HG03469 (cell line): ENCODE data around the gene EFR3B.
"Not testable (repeated sequence)": the region's sequence is repeated elsewhere in the genome, so short reads cannot be mapped to it uniquely, and the experiment has no call there.

Source experiments
- ATAC-seq: cut with Tn5 transposase; IDR thresholded peaks from one replicate; pipeline ENCODE4 v1.9.1; 2021; ENCODE audit warnings: mild to moderate bottlenecking, moderate library complexity, moderate number of reproducible peaks; ENCODE audit not compliant: unreplicated experiment

EFR3B gene, protein sequence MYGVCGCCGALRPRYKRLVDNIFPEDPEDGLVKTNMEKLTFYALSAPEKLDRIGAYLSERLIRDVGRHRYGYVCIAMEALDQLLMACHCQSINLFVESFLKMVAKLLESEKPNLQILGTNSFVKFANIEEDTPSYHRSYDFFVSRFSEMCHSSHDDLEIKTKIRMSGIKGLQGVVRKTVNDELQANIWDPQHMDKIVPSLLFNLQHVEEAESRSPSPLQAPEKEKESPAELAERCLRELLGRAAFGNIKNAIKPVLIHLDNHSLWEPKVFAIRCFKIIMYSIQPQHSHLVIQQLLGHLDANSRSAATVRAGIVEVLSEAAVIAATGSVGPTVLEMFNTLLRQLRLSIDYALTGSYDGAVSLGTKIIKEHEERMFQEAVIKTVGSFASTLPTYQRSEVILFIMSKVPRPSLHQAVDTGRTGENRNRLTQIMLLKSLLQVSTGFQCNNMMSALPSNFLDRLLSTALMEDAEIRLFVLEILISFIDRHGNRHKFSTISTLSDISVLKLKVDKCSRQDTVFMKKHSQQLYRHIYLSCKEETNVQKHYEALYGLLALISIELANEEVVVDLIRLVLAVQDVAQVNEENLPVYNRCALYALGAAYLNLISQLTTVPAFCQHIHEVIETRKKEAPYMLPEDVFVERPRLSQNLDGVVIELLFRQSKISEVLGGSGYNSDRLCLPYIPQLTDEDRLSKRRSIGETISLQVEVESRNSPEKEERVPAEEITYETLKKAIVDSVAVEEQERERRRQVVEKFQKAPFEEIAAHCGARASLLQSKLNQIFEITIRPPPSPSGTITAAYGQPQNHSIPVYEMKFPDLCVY

DNA sequence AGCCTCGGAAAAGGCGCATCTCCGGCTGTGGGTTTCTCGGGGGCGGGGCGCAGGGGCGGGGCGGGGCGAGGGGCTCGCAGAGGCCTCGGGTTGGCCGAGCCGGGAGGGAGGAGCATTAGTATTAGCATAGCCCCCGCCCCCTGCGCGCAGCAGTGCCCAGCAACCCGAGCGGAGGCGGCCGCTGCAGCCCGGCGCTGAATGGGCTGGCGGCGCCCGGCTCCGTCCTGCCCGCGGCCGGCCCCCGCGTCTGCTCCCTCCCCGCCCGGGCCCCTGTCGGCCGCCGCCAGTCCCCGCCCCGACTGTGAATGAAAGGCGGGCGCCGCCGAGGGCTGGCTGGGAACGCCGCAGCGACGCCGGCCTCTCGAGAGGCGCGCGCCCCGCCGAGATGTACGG, at the start of gene EFR3B:
TSS of gene EFR3B (plus strand) at position 149 of the 393 bp plus-strand sequence. CDS start at position 386, 237 bp downstream.
- peak; percentile 76 for ATAC-seq

DNA sequence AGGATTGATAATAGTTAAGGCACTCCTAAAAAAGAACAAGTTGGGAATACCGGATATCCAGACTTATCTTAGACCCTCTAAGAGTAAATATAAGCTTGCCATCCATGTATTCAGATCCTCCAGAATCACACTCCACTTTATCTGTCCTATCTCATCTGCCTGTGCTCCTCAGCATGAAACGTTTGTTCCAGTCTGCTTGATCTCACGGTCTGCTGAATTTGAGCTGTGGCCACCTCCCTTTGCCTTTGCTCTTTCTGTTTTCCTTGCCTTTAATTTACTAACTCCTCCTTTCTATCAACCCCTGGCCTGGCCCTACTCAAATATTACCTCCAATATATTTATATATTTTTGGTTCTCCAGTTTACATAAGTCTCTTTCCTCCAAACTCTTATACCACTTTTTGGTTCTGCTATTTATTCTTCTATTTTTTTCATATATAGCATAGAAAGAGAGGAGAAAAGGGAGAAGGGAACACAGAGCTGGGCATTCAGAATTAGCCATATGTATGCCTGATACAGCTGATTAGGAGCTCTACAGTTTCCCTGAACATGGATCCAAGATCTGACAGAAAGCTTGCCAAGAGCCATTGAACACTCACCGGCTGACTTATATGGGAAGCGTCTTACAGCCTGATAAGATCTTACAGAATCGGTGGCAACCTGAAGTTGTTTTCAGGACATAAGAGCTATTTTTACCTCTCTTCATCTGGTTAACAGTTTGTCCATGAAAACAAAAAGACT, 48.3 kb upstream of the EFR3B start:
- ATAC-seq: no peak

DNA sequence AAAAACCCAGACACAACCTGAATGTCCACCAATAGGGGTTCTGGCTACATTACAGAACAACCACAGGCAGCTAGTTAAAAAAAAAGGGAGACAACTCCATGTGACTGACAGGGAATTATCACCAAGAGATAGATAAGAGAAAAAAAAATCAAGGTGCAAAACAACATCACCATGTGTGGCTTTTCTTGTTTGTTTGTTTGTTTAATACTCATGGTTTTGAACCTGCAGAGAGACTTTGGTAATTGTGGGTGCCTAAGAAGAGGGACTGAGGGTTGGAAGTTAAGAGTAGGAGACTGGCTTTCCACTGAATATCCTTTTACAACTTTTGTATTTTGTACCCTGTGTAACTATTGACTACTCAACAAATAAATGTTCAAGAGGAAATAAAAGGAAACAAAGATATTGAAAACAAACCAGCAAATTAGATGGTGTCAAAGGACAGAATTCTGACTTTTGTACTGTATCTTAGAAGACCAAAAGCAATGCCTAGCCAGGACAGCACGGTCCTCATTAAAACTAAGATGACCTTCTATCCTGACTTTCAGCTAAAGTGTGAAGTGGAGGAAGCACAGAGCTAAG, 47.6 kb upstream of the EFR3B start:
- ATAC-seq: no peak

DNA sequence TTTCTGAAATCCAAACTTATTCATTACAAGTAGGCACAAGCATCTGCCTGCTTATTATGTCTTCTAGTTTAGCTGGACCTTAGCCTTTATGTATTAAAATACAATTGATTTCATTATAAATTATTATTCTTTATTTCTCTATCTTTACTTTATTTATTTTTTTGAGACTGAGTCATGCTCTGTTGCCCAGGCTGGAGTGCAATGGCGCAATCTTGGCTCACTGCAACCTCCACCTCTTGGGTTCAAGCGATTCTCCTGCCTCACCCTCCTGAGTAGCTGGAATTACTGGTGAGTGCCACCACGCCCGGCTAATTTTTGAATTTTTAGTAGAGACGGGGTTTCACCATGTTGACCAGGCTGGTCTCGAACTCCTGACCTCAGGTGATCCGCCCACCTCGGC, 42.8 kb upstream of the EFR3B start:
- not testable (repeated sequence) for ATAC-seq

DNA sequence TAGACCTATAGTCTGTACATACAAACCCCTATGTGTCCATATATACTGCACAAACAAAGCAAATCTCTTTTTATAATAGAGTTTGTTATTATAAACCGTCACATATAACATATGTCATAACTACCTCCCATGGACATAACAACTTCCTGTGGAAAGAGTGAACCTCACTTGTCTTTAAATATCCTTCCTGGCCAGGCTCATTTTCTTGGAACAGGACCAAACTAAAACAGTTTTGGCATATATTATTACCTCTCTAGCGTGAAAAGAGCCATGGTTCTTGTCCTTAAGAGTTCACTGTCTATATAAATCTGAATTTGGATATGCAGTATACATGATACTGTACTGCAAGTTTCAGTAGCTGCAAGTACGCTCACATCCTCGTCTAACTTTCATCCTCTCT, 41.8 kb upstream of the EFR3B start:
- no peak for ATAC-seq

DNA sequence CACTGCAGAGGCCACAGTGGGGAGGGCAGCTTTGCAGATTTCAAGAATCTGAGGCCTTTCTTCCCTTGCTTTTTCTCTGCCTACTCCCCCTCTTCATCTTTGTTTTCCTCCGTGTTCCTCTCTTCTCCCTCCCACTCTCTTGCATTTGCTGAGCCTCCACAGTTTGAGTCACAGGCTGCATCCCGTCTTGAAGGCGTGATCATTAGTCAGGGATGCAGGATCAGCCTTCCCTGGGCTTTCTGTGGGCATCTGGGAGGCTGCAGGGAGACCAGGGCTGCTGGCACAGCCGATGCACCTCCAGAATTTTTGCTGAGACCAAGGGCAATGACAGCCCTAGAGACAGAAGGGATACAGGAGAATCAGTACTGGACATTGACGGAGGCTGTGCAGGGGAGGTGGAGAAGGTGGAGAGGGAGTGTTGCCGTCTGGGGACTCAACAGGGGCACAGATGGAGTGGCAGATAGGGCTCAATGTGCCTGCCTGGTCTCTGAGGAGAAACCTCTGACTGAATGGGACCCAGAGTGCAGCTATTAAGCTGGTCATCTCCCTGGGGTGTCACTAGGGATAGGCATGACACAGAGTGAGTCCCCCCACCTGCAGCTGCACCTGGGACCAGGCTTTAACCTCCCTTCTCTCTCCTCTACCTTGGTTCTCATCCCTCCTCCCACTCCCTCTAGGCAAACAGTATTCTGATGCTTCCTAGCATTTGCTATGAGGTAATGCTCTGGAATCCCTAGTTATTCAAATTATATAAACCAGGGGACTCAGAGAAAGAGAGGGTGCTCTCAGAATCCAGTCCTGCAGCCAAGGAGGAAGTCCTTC, 41.2 kb upstream of the EFR3B start:
- ATAC-seq: no peak

DNA sequence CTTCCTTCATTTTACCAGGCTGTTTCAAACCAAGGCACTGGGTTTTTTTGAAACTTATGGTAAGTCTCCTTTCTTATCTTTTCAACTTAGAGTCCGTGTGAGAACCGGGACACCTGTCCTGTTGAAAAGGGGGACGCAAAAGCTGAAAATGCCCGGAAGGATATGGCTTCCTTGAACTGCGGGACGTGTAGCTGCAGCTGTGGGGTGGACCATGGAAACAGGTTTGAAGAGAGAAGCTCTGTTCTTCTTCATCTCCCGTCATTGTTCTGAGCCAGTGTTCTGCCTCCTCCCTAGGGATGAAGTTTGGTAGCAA, 40.6 kb upstream of the EFR3B start:
- no peak for ATAC-seq

DNA sequence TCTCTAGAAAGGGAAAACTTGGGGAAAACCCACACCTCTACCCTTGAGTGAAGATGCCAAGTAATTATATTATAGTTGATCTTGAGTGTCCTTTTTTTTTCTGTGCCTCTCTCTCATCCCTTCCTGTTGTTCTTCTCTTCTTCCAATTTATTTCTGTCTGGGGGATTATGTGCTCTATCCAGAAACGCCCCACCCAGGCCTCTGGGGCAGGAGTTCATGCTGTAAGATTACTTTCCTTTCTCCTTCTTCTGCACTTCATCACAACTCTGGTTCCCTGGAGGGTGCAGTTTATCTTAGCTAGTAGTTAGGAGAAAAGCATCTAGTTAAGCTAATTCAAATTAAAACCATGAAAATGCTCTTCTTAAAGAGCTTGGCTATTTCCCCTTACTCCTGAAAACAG, 39.8 kb upstream of the EFR3B start:
- no peak for ATAC-seq

DNA sequence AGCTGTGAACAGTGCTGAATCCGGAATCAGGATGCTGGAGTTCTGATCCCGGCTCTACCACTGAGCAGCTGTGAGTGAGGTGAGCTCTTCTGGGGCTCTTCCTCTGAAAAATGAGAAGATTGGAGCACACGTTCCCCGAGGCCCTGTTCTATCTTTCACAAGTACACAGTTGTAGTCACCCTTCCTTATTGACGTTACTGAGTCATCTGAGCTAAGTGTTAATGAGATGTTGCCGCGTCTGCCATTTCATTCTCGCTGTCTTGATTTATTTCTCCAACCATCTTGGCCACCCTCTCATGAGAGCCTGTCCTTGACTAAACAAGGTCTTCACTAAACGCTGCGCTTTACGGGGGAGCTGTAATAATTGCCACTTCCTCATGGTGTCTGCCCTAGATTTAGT, 31.9 kb upstream of the EFR3B start:
- ATAC-seq: no peak

DNA sequence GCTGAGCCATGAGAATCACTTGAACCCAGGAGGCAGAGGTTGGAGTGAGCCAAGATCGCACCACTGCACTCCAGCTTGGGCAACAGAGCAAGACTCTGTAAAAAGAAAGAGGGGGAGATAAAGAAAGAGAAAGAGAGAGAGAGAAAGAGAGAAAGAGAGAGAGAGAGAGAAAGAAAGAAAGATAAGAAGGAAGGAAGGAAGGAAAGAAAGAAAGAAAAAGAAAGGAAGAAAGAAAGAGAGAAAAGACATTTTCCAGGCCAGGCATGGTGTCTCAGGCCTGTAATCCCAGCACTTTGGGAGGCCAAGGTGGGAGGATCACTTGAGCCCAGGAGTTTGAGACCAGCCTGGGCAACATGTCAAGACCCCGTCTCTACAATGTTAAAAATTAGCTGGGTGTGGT, 30.5 kb upstream of the EFR3B start:
- not testable (repeated sequence) for ATAC-seq

DNA sequence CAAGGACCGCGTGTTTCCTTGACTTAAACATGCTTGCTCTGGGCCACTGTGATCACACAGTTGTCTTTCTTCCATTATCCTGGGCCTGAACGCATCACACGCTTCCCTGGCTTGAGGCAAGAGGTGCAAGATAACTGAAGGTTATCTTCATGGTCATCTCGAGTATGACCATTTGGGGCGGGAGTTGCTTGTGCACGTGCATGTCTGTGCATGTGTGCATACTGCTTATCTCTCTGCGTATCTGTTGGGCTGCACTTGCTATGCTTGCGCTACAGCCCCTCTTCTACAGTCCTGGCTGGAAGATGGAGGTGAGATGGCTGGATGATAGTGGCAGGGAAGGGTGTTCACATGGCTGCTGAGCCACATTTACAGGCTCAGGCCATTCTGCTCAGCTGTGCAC, 27.2 kb upstream of the EFR3B start:
- ATAC-seq: no peak

DNA sequence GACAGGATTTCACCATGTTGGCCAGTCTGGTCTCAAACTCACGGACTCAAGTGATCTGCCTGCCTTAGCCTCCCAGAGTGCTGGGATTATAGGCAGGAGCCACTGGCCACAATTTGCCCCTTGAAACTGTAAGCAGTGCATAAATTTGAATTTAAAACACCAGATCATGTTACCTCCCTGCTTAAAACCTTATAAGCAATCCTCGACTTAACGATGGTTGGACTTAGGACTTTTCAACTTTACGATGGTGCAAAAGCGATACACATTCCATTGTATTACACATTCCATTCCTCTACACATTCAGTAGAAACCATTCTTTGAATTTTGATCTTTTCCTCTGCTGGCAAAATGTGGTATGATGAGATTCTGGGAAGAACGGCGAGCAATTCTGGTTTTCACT, 23.2 kb upstream of the EFR3B start:
- no peak for ATAC-seq

DNA sequence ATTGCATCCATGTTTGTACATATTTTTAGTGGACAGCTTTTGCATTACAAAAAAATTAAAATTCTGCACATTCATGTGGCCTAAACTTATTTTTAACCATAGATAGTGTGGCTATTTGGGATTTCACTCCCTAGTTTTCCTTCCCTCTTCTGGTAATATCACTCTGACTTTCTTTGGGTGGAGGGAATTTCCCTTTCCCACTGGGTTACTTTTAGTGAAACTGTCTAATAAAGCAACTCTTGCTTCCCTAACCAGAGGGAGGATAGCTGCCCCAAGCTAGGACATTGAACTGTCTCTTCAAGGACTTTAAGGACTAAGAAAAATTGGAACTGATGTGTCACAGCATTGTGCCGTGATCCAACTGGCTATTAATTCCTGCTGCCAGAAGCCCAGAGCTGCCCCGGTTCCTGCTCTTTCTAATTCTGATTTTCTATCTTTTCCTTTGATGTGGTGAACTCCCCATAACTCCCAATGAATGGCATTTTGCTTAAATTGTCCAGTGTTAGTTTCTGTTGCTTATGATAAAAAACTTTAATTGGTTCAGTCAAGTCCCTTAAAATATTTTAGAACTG, 20.0 kb upstream of the EFR3B start:
- no peak for ATAC-seq

DNA sequence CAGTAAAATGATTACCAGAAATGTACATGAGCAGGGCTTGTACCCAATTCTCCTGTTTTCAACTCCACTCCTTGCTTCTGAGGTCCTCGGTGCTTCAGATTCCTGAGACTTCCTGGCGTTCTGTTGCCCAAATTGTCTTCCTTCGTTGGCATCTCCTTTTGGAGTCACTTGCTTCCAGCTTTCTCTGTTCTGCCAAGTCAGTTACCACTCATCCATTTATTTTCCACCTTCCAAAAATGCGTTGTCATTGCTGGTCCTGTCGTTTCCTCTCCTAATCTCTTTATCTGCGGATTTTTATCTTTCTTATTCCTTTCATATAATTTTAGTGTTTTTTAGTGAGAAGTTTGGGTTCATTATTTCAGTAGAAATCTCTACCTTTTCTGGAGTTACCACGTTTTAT, 18.5 kb upstream of the EFR3B start:
- ATAC-seq: no peak

DNA sequence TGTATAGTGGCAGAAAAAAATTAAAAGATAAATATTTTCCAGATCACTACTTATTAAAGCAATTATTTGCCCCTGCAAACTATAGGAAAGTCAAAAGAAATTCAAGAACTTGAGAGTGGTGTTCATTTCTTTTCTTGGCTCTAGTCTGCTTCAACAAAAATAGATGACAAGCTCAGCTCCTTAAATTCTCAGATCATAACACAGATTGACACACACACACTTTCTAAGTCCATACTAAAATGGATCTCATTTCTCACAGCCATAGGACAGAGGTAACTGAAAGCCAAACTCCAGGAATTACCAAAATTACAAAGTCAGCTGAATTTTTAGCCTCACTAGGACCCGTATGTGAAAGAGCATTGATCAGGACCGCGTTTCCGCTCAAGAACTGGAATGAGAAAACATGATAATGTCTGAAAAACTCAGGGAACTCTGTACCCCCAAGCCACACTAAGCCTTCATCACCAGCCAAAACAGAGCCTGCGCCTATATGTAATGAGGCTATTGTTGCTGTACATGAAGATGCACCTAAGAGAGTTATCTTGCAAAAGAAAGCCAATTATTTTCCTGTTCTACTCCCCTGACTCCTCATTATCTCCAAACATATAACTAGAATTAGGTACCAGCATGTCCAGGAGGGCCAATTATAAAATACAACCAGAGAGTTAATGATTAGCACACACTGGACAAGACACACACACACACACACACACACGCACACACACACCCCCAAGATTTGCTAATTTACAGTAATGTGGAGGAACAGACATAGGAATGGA, 16.5 kb upstream of the EFR3B start:
- no peak for ATAC-seq

DNA sequence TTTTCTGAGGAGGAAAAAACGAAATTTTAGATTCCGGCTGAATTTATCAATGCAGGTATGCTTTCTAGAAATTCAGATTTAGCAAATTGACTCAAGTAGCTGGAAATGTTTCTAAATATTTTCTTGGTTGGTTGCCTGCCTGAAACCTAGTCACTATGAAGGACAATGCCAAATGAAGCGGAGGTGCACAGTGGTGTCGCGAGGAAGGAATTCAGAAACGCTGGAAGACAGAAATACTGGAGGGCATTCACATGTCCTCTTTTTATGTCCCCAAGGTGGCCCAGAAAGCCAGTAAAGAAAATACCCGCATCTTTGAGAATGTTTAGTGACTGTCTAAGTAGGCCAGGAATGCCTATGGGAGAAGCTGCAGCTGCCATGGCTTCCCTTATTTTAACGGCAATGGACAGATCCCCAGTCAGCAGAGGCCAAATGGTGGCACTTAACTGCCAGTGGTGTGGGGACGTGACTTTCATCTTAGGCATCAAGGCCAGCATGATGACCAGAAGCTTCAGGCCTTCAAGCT, 15.8 kb upstream of the EFR3B start:
- no peak for ATAC-seq

DNA sequence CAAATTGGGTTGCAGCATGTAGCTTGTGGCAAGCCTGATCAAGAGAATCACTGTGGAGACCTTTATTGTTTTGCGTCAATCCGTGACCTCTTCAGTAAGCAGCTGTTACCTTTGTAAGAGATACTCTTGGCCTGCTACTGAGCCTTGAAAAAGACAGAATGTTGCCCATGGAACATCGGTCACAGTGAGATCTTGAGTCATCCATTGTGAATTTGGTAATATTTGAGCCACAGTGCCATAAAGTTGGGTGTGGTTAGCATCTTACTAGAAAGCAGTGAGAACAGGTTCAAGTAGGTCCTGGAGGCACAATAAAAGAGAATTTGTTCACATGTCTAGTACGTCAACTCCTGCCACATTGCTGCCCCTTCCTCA, 12.7 kb upstream of the EFR3B start:
- ATAC-seq: no peak

DNA sequence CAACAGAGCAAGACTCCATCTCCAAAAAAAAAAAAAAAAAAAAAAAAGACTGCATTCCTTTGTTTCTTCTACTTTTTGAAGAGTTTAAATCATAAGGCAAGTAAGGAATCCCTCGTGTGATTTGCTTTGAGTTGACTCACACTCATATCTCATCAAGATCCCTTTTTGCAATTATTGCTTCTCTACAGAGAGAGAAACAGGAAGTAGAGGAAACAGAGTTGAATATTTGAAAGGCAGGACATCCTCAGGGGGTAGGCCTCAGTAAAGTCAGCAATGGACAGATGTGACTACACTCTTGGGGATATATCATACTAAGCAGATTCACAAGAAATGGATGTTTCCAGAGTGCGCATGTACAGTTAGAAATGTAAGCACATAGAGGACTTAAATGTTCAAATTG, 11.2 kb upstream of the EFR3B start:
- no peak for ATAC-seq

DNA sequence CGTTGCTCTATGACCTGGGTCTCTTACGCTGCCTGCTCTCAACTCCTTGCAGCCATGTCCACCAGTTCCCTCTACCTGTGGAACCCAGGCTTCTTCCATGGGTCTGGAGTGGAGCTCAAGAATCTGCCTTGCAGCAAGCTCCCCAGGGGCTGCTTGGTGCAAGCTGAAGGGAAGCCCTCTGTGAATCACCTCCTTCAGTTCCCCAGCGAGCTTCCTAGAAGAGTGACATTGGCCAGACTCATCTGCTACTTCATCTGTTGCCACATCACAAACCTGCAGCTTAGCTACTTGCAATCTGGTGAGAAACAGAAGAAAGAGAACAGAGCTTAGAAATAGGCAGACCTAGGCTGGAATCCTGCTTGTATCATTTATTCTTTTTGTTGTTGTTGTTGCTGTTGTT, 9.8 kb upstream of the EFR3B start:
- no peak for ATAC-seq
